Upper lobe of left lung (tissue), 4 donors: ENCODE results near the gene SPDEF.

Source experiments
- CTCF ChIP-seq, 6 experiments: fragments of 450-650 bp in 4 of 6; fragments of 200-600 bp in 2 of 6; sonication (generic) in 2 of 6; IDR thresholded peaks; one replicate each; pipeline ENCODE4 v1.5.1; 2016 to 2019; ENCODE audit warnings: antibody characterized with exemption in 6 of 6
- EP300 ChIP-seq, 4 donors: sonication (generic); formaldehyde crosslinking; IDR thresholded peaks; one replicate each; pipeline ENCODE4 v1.5.1; 2017; ENCODE audit warnings: antibody characterized with exemption in 4 of 4, control low read depth in 2 of 4
- POLR2A ChIP-seq, 4 donors: fragments of 450-650 bp; IDR thresholded peaks; one replicate each; pipeline ENCODE4 v1.5.1; 2016 to 2017; ENCODE audit warnings: antibody characterized with exemption in 4 of 4, mild to moderate bottlenecking in 2 of 4
- POLR2AphosphoS5 ChIP-seq, 2 donors: sonication (generic); formaldehyde crosslinking; IDR thresholded peaks; one replicate each; pipeline ENCODE4 v1.5.1; 2017; ENCODE audit warnings: antibody characterized with exemption in 2 of 2

DNA sequence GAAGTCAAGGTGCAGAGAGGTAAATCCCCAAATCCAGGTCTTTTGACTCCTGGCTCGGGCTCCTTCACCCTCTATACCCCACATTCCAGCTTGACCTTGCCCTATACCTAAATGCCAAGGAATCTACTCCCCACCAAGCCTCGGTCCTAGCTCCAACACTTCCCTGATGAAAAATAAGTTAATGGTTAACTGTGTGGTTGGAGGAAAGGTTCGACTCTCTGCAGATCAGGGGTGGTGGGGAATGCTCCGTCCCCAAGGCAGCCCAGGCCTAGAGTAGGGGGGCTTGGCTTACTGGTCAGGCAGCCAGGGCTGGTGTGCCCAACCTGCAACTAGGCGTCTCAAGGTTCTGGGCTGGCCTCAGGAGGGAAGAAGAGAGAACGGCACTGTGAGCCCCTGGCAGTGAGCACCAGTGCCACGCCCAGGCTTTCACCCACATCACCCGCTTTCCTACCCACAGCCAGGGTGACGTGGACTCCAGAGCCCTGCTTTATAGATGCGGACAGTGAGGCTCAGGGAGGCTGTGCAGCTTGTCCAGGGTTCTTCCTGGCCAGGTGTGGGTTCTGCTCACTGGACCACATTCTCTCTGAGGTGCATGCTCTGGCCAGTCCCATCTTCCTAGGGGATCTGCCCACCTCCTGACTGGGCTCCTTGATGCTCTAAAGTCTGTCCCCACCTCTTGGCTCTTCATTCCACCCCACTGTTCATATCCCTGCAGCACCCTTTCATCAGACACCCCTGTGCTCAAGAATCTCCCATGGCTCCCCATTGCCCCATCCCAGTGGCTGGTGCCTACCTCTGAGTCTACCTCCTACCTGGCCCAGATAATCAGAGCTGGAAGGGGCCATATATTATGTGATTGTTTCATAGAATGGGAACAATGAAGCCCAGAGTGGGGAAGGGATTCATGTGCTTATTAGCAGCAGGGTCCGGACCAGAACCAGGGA lies 8.2 kb downstream of the SPDEF start:
- TF ChIP-seq CTCF (IDR thresholded peaks at IDR 0.05) (no peak), POLR2AphosphoS5 (IDR thresholded peaks at IDR 0.05) (no peak), POLR2A (IDR thresholded peaks at IDR 0.05) (no peak), EP300 (IDR thresholded peaks at IDR 0.05) (no peak)
